GM21423 (cell line): ENCODE results near the gene VASN.
"Not testable (repeated sequence)": the region's sequence is repeated elsewhere in the genome, so short reads cannot be mapped to it uniquely, and the experiment has no call there.

ENCODE experiments used
- ATAC-seq: cut with Tn5 transposase; IDR thresholded peaks from one replicate; pipeline ENCODE4 v1.9.1; 2021; ENCODE audit warnings: mild to moderate bottlenecking, moderate library complexity; ENCODE audit not compliant: unreplicated experiment

VASN gene

DNA sequence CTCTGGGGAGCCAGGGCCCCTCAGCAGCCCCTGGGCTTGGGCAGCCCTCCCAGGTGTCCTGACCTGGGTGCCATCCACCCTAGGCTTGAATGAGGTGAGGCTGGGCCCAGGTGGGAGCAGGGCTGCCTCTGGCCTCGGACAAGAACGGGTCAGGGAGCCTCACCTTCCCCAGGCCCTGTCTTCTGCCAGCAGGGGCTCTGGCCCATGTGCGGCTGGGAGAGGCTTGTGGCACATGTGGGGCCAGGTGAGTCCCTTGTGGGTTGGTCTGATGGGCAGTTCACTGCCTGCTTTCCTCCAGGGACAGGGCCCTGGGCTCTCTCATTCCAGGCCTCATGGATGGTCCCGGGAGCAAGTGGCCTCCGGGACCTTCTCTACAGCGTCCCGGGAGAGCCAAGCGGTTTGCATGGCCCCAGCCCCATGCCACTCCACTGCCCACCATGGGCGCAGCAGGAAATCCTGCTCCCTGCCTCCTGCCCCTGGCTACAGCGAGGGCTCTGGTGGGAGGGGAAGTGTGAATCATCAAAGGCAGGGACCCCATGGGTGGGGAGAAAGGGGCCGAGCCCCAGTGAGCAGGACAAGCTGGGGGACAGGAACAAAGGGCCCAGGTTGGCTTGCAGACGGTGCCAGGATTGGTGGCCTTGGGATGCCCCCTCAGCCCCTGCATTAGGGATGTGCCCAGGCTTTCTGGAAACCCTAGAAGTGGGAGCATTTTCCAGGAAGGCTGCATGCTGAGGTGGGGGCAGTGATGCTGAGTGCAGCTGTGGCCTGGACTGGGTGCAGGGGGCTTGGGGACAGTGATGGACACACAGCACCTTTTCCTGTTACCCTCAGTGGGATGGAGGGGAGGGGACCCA lies 12.2 kb downstream of the VASN start:
- ATAC-seq = no peak

GRCh38 chr16:4384509-4384942 lies 12.9 kb downstream of the VASN start:
- no peak for ATAC-seq

GRCh38 chr16:4385066-4385788 lies 13.6 kb downstream of the VASN start:
- no peak for ATAC-seq

DNA sequence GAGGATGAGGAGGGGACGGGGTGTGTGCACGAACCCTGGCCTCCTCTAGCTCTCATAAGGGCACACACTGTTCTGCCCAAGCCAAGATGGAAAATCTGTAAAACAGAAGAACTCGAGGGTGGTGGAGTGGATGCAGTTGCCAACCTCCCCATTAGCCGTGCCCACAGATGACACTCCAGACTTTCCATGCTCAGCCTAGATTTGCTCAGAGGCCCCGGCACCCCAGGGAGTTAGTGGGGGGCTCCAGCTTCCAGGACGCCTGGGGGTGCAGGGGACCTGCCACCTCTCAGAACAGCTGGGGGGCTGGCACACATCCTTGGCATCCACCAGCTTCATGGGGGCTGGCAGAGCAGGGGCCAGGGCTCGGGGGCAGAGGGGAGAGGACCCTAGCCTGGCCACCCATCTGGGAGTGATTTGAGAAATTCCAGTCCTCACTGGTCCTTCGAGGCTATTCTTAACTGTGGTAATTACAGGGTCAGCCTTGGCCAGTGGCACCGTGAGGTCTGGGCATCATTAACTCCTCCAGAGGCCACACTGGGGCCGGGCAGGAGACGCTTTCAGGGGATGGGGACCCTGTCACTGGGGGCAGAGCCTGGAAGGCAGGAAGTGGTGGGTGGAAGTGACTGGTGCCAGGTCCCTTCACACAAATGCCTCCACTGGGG lies 14.3 kb downstream of the VASN start:
- ATAC-seq = no peak

GRCh38 chr16:4386451-4386805 lies 14.8 kb downstream of the VASN start:
- no peak for ATAC-seq

- no peak for ATAC-seq
These were observed 15.4 kb downstream of the VASN start for GRCh38 chr16:4386951-4387565.

DNA sequence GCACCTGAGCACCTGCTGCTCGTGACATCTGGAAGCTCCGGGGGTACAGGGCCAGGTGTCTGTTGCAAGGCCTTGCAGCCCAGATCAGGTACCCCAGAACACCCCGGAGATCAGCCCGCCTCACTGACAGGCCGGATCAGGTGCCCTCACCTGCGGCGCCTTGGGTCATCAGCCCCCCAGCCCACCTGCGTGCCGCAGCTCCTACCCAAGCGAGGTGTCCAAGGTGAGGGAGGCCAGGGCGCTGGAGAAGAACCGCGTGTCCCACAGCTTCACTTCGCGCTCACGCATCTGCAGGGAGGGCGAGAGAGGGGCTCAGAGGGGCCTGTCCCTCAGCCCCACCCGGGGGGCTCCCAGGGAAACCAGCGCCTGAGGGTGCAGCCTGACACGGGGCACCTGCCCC lies 16.1 kb downstream of the VASN start:
- ATAC-seq = no peak

DNA sequence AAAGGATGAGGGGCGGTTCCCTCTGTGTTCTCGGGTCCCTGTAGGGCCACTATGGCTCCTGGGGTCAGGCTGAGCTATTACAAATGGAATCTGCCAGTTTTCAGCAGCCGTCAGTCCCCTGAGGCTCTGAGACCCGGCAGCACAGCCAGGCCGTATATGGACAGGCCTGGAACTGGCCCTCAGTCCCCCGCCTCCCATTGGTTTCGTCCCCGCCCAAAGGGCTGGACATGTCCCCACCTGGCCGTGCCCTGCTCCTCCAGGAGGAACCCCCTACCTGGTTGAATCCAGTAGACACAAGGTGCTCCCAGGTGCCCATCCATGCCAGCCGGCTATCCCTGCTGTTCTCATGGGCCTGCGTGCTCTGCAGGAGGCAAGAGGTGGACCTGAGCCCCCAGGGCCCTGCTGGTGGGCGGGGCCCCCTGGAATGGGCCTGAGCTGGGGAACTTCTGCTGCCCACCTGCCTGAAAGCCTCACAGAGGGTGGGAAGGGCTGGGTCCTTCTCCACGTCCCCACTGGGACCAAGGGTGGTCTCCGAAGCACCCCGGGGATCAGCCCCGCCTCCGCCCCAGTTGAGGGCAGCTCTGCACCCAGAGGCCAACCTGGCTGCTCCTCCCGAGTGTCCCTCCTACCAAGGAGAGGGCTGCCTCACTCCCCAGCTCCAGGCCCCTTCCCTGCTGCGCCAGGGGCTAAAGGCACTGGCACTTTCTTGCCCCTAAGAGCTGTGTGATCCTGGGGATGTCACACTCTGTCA lies 16.8 kb downstream of the VASN start:
- no peak for ATAC-seq

DNA sequence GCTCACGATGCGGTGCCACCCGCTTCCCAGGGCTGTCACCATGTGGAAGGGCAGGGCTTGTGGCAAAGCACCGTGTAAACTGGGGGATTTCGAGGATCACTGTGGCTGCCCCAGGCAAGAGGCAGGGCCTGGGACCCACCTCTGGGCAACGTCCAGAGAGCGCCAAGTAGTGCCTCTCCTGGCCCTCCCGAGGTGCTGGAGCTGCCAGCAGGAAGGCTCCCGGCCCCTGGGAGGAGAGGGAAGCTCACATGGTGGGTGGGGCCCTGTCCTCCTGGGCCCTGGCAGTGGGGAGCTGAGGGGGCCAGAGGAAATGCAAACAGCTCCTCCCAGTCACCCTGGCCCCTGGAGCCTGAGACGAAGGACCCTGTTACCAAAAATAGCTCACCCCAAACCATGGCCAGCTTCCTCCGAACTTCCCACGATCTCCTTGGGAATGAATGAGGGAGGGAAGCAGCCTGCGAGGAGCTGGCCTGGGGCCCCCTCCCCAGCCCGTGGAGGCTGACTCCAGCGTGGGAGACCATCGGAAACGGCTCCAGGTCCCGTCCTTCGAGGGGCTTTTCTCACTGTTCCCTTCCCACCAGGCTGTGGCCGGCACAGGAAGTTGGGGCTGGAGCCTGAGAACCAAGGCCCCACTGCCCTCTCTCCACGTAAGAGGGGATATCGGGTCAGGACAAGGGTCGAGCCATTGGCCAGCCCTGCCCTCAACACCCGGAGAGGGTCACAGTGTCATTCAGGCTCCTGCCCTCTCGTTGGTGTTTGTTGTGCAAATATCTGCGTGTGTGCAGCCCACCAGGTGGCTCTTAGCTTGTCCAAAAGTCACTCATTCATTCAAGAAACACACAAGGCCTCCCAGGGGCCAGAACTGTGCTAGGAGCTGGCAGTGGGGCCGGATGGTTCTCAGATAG lies 17.7 kb downstream of the VASN start:
- ATAC-seq = no peak

GRCh38 chr16:4390266-4391260 lies 18.9 kb downstream of the VASN start:
- no peak for ATAC-seq

DNA sequence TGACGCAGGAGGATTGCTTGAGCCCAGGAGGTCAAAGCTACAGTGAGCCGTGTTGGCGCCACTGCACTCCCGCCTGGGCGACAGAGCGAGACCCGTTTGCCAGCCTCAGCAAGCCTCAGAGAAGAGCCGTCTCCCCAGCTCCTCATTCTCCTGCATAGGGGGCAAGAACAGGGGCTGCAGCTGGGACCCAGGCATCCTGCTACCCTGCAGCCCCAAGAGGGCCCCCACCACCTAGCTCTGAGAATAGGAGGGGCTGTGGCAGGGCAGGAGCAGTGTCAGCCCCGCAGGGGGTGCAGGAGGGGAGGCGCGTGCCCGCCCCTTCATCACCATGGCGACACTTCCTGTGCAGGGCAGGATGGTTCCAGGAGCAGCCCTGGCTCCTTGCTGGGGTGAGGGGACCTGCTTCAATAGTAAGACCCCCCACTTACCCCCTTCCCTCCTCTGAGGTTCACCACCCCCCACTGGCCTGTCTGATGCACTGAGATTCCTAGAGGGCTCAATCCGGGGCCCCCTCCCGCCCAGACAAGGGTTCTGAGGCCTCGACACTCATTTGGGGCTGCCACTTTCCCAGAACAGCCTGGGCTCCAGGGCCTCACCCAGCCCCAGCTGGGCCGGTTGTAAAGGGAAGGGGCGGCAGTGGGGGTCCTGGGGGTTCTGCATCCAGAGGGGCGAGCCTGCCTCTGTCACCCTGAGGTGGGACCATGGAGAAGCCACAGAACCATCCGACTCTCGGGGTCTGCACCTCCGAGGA lies 20.2 kb downstream of the VASN start:
- no peak for ATAC-seq

DNA sequence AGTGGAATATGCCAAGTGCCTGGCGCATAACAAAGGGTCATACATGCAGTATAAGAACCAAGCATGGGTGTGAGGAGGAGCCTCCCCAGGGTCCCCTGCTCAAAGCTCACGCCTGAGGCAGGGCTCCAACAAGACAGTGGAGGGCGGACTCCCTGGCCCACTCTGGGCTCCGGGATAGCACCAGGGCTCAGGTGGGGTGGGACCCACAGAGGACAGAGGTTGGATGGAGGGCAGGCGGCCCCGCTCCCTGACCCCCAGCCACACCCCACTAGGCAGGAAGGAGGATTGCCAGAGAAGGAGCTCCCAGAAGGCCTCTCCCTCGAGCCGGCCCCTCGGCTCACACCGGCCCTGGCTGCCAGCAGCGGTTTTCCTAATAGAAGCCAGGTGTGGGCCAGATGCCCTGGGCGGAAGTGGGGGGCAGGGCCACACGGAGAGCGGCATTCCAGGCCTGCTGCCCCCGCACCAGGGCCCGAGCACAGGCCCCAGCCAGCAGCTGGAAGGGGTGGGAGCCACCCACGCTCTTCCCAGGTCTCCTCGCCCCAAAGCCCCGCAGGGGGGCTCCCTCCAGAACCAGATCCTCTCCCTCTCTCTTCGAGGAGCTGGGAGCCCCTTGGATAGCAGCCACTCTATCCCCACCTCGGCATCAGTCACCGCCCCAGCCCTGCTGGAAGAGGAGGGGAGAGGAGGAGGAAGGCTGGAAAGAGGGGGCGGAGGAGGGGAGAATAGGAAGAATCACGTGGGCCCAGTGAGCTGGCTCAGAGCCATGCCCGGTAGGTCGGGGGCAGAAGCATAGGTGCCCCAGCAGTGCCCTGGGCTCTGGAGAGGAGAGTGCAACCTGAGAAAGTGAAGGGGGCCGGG lies 21.0 kb downstream of the VASN start:
- ATAC-seq = no peak

DNA sequence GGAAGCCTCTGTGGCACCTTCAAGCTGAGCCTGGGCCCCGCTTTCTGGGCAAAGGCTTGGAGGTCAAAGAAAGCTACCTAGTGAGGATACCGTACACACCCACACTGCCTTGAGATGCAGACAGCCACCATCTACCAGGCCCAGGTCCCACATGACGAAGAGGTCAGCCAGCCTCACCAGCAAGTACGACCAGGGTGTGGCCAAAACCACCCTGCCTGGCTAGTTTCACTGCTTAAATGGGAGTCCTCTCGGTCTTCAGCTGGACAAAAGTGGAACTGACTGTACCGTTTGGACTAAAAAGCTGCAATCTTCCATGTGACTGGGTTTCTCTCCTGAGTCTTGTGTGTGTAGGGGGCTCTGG lies 21.6 kb downstream of the VASN start:
- ATAC-seq = no peak

GRCh38 chr16:4393850-4394249 lies 22.2 kb downstream of the VASN start:
- ATAC-seq = not testable (repeated sequence)

DNA sequence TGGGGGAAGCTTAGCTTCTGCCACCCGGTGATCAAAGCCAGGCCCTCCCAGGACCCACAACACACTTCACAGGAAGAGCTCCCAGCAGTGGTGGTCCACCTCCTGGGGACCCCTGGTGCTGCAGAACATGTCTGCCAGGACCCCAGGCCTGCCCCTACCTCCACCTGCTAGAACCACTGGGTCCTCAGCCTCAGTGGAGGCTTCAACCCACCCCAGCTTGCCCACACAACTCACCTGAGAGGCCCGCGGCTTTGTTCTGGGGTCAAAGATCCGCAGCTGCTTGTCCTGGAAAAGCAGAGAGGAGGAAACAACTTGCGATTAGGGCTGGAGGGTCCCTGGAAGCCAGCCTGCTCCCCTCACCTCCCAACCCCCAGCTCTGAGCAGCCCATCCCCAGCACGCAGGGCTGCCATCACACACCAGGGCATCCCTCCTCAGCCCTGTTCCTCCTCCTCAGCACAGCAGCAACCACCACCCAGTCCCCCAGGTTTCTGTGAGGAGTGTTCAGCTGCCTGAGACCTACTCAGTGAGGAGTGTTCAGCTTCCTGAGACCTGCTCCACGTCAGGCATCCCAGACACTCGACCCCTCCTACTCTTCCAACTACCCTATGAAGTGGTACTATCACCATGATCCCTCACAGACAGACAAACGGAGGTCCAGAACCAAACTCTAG lies 23.5 kb downstream of the VASN start:
- ATAC-seq = no peak

DNA sequence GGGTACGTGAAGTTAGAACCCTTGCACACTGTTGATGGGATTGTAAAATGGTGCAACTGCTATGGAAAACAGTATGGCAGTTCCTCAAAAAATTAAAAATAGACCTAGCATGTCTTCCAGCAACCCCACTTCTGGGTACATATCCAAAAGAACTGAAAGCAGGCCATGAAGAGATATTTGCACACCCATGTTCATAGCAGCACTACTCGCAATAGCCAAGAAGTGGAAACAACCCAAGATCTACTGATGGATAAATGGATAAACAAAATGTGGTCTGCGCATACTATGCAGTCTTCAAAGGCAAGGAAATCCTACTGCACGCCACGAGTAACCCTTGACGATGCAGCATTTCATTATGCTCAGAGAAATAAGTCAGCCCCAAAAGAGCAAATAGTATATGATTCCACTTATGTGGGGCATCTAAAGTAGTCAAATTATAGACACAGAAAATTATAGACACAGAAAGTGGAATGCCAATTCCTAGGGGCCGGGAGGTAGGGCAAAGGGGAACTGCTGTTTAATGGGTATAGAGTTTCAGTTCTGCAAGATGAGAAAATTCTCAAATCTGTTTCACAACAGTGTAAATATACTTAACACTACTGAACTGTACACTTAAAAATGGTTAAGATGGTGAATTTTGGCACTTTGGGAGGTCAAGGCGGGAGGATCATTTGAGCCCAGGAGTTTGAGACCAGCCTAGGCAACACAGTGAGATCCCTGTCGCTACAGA lies 27.5 kb downstream of the VASN start:
- no peak for ATAC-seq
